GM18870 (cell line): ENCODE measurements around the gene CCDC34.

Experiments
- ATAC-seq: cut with Tn5 transposase; IDR thresholded peaks from one replicate; pipeline ENCODE4 v1.9.1; 2021; ENCODE audit warnings: moderate library complexity; ENCODE audit not compliant: unreplicated experiment

Gene CCDC34, protein sequence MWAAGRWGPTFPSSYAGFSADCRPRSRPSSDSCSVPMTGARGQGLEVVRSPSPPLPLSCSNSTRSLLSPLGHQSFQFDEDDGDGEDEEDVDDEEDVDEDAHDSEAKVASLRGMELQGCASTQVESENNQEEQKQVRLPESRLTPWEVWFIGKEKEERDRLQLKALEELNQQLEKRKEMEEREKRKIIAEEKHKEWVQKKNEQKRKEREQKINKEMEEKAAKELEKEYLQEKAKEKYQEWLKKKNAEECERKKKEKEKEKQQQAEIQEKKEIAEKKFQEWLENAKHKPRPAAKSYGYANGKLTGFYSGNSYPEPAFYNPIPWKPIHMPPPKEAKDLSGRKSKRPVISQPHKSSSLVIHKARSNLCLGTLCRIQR

DNA sequence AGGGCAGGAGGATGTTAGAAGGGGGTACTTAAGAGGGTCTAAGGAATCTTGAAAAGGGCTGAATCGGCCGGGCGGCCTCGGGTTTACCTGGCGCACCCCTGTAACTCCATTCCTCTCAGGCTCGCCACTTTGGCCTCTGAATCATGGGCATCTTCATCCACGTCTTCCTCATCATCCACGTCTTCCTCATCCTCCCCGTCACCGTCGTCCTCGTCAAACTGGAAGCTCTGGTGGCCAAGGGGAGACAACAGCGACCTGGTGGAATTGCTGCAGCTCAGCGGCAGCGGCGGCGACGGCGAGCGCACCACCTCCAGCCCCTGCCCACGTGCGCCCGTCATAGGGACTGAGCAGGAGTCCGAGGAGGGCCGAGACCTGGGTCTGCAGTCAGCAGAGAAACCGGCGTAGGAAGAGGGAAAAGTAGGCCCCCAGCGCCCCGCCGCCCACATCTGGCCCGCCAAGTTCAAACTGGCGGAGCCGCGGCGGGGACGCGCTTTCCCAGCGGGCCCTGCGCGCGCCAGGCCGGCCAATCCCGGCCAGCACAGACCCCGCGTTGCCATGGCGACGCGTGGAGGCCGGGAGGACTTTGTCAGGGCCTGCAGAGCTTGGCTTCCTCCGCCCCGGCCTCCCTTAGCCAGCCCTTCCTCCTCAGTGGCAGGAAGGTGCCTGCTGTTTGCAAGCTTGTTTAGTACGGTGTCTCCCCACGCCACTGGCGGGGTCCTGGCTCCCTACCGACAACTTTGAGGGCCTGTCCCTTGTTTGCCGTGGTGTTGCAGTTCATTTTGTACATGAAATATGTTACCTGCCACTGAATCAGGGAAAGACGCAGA lies at the start of gene CCDC34:
Gene CCDC34, minus strand, starts transcription at position 467 of the 827 bp plus-strand sequence. Its CDS starts 21 bp downstream, at position 446.
- ATAC-seq, result peak; percentile 93

DNA sequence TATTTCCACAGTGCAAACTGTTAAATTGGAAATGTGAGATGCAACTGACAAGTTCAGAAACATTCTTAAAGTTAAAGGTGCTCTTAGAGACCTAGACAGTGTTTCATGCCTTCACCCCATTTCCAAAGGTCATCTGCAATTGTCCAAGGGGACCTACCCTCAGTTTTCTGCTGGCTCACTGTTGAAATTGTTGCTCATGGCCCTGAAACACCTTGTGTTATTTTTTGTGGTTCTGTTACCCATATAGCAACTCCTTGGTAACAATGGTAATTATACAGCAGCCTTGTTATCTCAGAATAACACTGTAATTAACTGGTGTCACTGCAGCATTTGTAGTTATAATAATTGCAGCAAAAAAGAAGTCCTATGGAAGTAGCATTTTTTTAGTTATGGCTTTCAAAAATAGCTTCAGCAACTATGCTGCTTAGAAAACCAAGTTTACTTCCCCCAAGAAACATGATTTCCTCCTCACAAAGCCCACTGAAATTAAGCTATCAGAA lies 49.2 kb upstream of the CCDC34 start:
- ATAC-seq, result no peak

DNA sequence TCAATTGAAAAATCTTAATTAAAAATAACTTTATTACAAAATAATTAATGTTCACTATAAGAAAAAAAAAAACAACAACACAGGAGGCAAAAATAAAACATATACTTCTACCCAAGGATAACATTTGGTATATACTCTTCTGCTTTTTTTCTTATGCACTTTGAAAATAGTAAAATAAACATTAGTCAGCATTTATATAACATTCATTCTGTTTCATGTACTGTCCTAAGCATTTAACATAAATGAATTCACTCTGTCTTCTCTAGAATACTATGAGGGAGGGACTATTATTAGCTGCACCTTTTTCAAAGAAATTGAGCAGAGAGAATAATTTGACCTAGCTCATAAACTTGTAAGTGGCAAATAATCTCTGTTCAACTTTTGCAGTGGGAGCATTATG lies 48.3 kb upstream of the CCDC34 start:
- no peak for ATAC-seq

DNA sequence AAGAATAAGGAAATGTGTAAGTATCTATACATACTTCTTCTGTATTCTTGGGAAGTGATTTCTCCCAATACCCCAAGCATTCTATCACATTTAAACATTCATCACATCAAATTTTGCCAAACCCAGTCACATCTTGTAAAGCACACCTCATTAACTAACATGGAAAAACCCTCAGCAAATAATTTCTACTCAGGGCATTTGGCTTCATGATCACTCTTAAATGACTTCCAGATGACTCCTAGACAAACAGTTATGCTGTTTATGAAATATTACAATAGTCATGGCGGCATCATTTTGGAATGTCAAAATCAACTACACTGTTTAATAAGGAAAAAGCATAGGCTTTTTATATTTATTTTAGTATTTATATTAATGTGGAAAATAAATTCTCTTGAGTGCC lies 47.3 kb upstream of the CCDC34 start:
- no peak for ATAC-seq

DNA sequence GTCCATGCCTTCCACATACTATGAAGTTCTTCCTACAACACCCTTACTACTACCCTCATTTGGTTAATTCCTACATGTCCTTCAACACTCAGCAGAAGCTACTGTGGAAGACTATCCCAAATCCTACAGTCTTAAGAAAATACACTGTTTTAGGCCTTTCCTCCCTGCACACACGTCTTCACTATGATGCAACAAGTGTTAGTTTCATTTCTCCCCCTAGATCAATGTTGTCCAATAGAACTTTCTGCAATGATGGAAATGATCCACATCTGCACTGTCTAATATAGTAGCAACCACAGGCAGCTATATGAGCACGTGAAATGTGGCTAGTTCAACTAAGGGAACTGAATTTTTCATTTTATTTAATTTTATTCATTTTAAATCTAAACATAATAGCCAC lies 46.7 kb upstream of the CCDC34 start:
- no peak for ATAC-seq

DNA sequence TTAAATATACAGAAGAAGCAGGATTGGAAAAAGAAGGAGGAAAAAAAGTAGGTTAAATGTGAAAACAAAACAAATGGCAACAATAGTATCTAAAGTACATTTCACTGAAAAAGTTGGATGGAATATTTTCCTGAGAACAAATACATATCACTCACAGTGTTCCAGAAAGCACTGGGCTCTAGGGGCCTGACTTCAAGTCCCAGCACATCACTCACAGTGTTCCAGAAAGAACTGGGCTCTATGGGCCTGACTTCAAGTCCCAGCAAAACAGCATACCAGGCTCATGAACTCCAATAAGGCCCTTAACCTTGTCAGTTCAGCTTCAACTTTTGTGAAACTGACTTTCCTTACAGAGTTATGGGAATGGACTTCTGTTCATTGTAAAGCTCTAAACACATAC lies 46.0 kb upstream of the CCDC34 start:
- ATAC-seq, result no peak

DNA sequence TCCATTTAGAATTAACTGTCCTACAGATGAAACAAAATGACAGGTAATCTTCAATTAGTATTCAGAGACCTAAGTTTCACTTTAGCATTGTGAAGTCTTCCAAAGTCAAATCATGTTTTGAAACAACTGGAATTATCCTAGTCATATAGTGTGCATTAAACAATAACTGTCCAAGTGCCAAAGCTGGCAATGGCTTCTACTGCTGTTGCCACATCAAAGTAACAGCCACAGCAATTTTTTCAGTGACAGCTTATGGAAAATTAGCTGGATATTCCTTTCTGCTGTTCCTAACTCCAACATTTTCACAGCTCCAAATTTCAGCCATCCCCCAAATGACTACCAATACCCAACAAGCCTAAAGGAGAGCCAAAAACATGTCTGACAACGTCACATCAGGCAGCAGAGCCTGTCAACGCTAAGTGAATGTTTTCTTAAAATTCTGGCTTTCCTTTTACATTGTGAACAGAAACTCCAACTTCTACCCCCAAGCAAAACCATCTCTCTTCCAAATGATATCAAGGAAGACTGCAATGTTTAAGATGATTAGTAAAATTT lies 45.3 kb upstream of the CCDC34 start:
- no peak for ATAC-seq

DNA sequence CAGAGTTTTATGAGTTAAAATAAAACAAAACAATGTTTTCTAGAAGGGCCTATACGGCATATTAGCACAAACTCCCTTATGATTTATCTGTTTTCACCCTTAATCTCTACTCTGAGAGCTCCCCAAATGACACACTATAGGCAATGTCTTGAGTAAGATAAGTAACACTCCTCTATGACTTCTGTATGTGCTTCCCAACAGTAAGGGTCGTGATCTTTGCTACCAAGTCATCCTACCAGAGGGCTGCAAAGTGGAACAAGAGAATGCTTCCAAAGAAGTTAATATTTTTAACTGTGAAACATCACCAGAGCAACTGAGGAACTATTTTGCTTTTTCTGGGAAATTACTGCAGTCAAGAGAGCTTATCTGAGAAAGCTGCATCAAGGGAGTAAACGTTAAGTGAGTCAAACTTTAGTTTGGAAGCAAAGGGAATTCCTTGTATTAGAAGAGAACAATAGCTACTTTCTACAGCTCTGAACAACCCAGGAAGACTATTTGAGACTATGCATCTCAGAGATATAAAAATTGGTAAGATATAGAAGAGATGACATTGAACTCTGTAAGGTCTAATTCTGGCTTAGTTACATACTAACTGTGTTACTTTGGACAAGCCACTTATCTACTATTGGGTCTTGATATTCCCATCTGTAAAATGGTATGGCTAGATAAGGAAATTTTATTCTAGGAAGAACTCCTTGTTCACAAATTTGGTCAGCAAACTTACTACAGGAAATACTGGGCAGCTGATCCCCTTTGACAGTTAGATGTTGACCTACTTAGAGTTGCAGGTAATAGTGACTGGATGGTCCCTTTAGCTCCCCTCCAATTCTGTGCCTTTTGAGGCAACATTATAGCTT lies 43.7 kb upstream of the CCDC34 start:
- ATAC-seq, result no peak

DNA sequence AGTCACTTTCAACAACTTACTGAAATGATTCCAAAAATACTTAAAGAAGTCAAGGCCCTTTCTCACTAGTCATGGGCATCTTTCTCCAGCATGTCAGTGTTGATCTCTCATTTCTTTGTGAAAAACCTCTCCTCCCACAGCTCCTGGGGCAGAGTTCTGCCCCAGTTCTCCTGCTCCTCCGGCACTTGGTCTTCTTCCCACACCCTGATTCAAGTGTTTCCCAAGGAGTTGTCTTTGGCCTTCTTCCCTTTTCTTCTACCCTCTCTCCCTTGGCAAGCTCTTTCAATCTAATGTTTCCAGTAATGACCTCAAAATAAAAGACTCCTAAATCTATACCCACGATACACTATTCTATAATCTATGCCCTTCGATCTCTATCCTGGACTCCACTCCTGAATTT lies 42.1 kb upstream of the CCDC34 start:
- ATAC-seq, result no peak

DNA sequence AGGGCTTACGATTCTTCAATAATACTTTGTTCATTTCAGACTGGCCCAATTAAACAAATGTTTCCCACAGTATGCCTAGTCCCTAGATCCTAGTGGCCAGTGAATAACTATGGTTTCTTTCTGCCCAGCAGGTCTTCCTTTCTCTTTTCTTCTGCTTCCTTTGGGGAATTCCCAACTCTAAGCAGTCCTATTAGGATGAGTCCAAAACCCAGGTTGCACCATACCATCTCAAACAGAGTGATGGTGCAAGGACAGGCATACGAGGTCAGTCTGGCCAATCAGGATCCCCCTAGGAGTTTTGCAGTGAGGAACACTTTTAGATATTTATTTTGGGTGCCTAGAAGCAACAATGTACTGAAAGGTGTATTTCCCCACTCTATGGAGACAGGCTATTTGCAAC lies 41.4 kb upstream of the CCDC34 start:
- no peak for ATAC-seq

DNA sequence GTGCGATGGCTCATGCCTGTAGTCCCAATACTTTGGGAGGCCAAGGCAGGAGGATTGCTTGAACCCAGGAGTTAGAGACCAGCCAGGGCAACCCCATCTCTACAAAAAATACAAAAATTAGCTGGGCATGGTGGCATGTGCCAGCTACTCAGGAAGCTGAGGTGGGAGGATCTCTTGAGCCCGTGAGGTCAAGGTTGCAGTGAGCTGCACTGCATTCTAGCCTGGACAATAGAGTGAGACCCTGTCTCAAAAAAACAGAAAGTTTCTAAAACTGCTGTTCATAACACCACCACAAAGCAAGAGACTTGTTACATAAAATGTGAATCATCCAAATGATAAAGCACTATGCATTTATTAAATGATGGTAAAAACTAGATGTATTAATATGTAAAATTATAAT lies 40.2 kb upstream of the CCDC34 start:
- no peak for ATAC-seq

DNA sequence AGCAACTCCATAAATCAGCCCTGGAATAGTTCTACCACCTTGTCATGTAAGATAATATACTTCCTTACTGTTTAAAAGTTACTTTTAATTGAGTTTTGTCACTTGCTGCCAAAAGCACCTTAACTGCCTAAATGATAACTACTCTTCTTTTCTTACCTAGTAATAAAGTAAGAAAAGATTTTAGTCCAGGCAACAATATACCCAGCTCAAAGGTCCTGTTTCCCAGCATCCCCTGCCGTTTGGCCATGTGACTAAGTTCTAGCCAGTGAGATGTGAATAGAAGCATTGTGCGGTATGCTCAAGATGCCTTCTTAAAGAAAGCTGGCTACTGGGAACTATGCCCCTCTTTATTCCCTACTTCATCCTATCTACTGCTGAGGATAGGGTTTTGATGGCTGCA lies 39.4 kb upstream of the CCDC34 start:
- ATAC-seq, result no peak

DNA sequence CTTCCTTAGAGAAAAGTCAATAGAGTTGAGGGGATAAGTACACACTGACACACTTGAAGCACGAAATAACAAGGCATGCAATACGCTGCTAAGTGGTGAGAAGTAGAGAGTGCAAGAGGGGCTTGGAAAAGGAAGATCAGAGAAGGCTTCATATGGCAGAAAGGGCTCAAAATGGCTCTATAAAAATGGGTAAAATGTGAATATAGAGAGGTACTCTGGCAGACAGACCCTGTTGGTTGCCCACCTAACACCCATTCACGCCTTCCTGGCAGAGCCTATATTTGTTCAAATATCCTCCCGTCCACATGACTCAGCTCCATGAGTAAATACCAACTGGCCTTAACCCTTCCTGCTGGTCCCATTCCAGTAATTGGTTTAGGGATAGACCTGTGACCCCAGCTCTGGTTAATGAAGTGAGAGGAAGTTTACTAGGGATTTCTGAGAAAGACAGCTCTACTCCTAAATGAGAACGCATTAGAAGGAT lies 38.9 kb upstream of the CCDC34 start:
- no peak for ATAC-seq

DNA sequence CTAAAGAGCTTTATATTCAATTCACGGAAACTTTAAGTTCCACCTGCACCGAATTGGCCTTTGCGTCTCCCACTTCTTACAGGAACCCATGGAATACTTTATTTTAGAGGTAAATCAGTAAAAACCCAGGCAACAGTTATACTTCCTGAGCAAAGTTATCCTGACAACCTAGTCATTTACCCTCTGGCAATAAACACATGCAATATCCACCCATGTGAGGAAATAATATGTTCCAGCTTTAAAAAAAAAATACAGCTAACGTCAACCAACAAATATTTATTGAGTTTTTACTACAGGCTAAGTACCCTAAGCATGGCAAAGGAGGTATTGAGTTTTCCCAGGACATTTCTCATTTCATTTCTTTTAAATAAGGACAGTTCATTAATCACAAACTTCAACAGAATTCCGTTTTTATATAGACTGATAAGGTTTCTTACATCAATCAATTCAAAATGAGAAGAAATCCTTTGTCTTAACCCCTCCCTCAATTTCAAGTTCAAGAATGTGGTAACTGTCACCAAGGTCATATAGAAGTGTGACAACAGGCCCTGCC lies 38.3 kb upstream of the CCDC34 start:
- ATAC-seq, result no peak

DNA sequence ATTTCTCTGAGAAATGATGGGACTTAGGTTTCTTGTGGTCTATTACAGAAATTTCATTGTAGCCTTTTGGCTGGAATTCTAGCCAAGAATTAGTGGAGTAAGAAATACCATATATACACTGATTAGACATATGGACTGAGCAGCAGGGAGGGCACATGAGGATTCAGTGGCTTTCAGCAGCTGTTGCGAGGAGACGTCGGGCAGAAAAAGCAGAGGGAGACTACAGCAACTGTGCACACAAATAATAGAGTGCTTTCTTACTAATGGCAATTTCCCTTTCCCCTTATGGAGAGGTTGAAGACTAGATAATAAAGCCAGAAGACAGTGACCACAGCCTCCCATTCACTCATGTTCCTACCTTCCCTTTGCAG lies 35.4 kb upstream of the CCDC34 start:
- no peak for ATAC-seq

DNA sequence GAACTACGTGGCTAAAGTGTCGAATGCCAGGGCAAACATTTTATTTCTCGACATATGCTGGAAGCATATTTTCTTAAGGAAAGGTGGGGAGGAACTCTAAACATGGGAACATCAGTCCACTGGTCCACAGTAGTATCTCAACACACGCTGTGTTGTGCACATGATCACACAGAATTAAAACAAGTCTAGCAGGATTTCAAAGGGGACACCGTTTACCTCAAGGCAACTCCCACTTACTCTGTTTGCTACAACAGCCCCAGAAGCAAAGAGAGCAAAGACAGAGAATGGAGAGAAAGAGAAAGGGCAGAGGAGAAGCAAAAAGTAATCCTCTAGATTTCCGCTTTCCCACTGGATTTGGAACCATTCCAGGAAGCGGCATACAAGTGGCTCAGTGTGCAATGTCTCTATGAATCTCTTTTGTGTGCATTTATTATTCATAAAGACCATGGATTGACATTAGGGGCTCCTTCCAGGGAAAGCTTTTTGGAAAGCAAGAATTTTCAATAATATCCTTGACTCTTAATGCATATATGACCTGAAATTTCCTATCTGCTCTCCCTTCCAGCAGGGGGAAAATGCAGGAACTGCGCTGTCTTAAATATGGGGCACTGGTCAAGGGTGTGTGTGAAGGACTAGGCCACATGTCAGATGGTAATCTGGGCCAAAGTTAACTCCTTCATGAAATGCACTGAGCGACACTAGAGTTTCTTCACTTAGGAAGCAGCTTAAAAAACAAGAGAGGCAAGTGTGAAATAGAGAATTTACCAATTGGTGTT lies 34.8 kb upstream of the CCDC34 start:
- no peak for ATAC-seq

DNA sequence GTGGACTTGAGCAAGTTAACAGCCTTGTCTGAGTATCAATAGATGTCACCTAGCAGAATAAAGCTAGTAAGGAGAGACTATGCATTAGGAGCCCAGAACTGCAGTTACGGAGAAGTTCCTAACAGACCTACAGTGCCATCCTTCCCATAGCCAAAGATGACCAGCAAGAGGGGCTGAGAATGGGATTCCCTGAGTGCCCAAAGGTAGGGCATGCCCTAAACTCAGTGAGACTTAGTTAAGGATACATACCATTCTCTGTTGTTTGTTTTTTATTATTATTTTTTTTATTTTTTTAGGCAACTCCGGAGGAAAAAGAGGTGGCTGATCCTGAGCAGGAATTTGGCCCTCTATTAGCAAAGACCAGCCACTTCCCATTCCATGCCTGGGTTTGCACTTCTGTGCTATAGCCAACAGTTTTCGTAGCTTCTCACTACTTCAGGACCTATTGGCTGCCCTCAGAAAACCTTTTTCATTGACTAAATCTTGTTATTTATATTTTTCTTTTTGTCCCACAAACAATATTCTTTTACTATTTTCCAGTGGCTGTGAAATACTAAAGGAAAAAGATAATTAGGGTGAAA lies 33.3 kb upstream of the CCDC34 start:
- ATAC-seq, result no peak

DNA sequence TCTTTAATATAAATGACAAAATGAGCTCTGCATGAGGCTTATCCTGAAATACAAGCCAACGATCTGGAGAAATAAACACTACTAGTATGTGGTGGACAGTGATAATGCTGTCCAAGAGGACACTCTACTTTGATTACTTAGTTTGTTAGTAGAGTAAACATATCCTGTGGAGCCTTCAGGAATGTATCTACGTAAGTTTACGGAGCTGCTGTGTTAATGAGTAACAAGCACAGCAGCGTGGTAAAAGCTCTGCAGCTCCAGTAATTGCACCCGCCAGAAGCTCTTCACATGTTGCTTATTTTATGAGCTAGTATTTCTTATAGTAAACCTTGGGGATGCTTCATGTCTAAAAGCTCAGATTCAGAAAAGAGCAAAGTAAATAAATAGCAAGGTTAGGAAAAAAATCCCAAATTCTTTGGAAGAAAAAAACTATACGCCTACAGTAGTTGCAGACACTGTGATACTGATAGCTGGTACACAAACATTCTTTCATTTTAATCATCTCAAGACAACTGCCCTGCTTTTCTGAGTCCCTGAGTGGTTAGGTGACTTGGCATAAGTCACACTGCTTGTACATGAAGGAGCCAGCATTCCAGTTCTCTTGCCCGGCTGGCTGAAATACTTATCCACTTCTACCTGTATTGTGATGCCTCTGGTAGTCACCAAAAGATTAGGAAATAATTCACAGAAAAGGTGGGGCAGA lies 32.7 kb upstream of the CCDC34 start:
- no peak for ATAC-seq

DNA sequence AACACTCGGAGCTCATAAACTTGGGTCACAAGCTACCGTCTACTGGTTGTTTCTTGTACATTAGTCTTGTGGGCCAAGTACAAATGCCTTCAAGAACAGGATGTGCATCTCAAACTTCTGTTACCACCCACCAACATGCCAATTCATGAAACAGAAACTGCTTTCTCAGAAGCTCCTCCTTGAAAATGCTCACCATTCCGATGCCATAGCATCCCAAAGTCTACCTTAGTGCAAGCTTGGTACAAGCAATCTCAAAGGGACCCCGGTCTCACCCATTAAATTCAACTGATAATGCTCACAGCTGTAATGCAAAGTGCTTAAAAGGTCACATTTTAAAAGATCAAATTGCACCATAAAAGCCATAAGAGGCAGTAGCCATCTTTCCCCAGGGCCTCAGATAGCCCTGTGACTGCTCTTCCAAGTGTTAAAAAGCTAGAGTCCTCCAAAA lies 31.8 kb upstream of the CCDC34 start:
- ATAC-seq, result no peak
